Mesenchymal stem cell (in vitro differentiated cells and primary cell): ENCODE measurements around the gene RAB8B.

ENCODE experiments used
- DNase-seq: peaks from one replicate; pipeline ENCODE4 v3.0.0-alpha.2; 2013
- H2AFZ ChIP-seq: one replicate; pipeline ENCODE4 v1.6.1; 2013; ENCODE audit warnings: low read depth, mild to moderate bottlenecking, control low read depth, inconsistent platforms, low read length, moderate library complexity
- H2AK5ac ChIP-seq: 2 replicates; pipeline ENCODE4 v1.6.1; 2013; ENCODE audit warnings: low read length, moderate library complexity, mild to moderate bottlenecking, inconsistent platforms; ENCODE audit not compliant: severe bottlenecking
- H2BK120ac ChIP-seq: one replicate; pipeline ENCODE4 v1.6.1; 2013; ENCODE audit warnings: low read depth, mild to moderate bottlenecking, inconsistent platforms, low read length, moderate library complexity
- H2BK12ac ChIP-seq, 2 experiments: one replicate each; pipeline ENCODE4 v1.6.1; 2013; ENCODE audit warnings: inconsistent platforms in 2 of 2, low read length in 2 of 2, mild to moderate bottlenecking in 2 of 2, moderate library complexity in 2 of 2, control low read depth in 1 of 2
- H2BK15ac ChIP-seq: one replicate; pipeline ENCODE4 v1.6.1; 2013; ENCODE audit warnings: mild to moderate bottlenecking, low read depth, inconsistent platforms; ENCODE audit not compliant: poor library complexity, severe bottlenecking
- H2BK5ac ChIP-seq: 2 replicates; pipeline ENCODE4 v1.6.1; 2013; ENCODE audit warnings: low read depth, mild to moderate bottlenecking, low read length, control low read depth, inconsistent platforms; ENCODE audit not compliant: poor library complexity, severe bottlenecking
- H3K14ac ChIP-seq, 2 experiments: one replicate each; pipeline ENCODE4 v1.6.1; 2013; ENCODE audit warnings: inconsistent platforms in 2 of 2, low read length in 2 of 2, control low read depth in 1 of 2, mild to moderate bottlenecking in 1 of 2, moderate library complexity in 1 of 2
- H3K18ac ChIP-seq, 2 experiments: one replicate each; pipeline ENCODE4 v1.6.1; 2013; ENCODE audit warnings: inconsistent platforms in 2 of 2, low read length in 2 of 2, control low read depth in 1 of 2, low read depth in 1 of 2, mild to moderate bottlenecking in 1 of 2
- H3K23ac ChIP-seq, 2 experiments: one replicate each; pipeline ENCODE4 v1.6.1; 2013; ENCODE audit warnings: inconsistent platforms in 2 of 2, low read length in 2 of 2, mild to moderate bottlenecking in 2 of 2, moderate library complexity in 2 of 2, control low read depth in 1 of 2
- H3K27ac ChIP-seq: 2 replicates; pipeline ENCODE4 v1.5.1; 2013; ENCODE audit warnings: mild to moderate bottlenecking, moderate library complexity, low read length, control low read depth, inconsistent platforms; ENCODE audit not compliant: poor library complexity, severe bottlenecking
- H3K27me3 ChIP-seq, 2 experiments: 2 replicates each; pipeline versions ENCODE4 v1.6.1 to v1.7.0; 2013; ENCODE audit warnings: low read length in 2 of 2, mild to moderate bottlenecking in 2 of 2, moderate library complexity in 2 of 2, control low read depth in 1 of 2, inconsistent platforms in 1 of 2; ENCODE audit not compliant: control insufficient read depth in 1 of 2, insufficient read depth in 1 of 2
- H3K36me3 ChIP-seq, 2 experiments: 2 replicates each; pipeline versions ENCODE4 v1.6.1 to v1.7.0; 2013; ENCODE audit warnings: low read length in 2 of 2, control low read depth in 1 of 2, inconsistent platforms in 1 of 2, low read depth in 1 of 2, mild to moderate bottlenecking in 1 of 2; ENCODE audit not compliant: insufficient read depth in 2 of 2, control insufficient read depth in 1 of 2
- H3K4ac ChIP-seq, 2 experiments: one replicate each; pipeline ENCODE4 v1.6.1; 2013; ENCODE audit warnings: inconsistent platforms in 2 of 2, low read length in 2 of 2, mild to moderate bottlenecking in 2 of 2, moderate library complexity in 2 of 2, control low read depth in 1 of 2, low read depth in 1 of 2
- H3K4me1 ChIP-seq: 2 replicates; pipeline ENCODE4 v1.6.1; 2013; ENCODE audit warnings: low read depth, low read length, control low read depth; ENCODE audit not compliant: control insufficient read depth, insufficient read depth
- H3K4me2 ChIP-seq: 2 replicates; pipeline ENCODE4 v1.6.1; 2013; ENCODE audit warnings: low read length, mild to moderate bottlenecking, inconsistent platforms; ENCODE audit not compliant: poor library complexity, severe bottlenecking
- H3K4me3 ChIP-seq, 2 experiments: 2 replicates each; pipeline versions ENCODE4 v1.5.1 to v1.7.0; 2013; ENCODE audit warnings: low read length in 2 of 2, mild to moderate bottlenecking in 2 of 2, control low read depth in 1 of 2, low read depth in 1 of 2; ENCODE audit not compliant: insufficient read depth in 1 of 2
- H3K79me1 ChIP-seq: replicated peaks from 2 replicates; pipeline ENCODE4 v1.6.1; 2013; ENCODE audit warnings: mild to moderate bottlenecking, control low read depth, low read length, inconsistent platforms; ENCODE audit not compliant: poor library complexity, severe bottlenecking
- H3K9ac ChIP-seq: 2 replicates; pipeline ENCODE4 v1.7.0; 2013; ENCODE audit warnings: mild to moderate bottlenecking, low read length, moderate library complexity
- H3K9me3 ChIP-seq: 2 replicates; pipeline ENCODE4 v1.7.0; 2013; ENCODE audit warnings: mild to moderate bottlenecking, low read length; ENCODE audit not compliant: control insufficient read depth
- H4K8ac ChIP-seq: one replicate; pipeline ENCODE4 v1.6.1; 2013; ENCODE audit warnings: inconsistent platforms, mild to moderate bottlenecking, low read length, moderate library complexity
- H4K91ac ChIP-seq: one replicate; pipeline ENCODE4 v1.6.1; 2013; ENCODE audit warnings: mild to moderate bottlenecking, low read length, inconsistent platforms
- WGBS: methylation state at CpG from one replicate; pipeline ENCODE4 v1.1.7; 2013; ENCODE audit warnings: mixed read lengths; 5-methylcytosine and 5-hydroxymethylcytosine counted together

RAB8B gene

DNA sequence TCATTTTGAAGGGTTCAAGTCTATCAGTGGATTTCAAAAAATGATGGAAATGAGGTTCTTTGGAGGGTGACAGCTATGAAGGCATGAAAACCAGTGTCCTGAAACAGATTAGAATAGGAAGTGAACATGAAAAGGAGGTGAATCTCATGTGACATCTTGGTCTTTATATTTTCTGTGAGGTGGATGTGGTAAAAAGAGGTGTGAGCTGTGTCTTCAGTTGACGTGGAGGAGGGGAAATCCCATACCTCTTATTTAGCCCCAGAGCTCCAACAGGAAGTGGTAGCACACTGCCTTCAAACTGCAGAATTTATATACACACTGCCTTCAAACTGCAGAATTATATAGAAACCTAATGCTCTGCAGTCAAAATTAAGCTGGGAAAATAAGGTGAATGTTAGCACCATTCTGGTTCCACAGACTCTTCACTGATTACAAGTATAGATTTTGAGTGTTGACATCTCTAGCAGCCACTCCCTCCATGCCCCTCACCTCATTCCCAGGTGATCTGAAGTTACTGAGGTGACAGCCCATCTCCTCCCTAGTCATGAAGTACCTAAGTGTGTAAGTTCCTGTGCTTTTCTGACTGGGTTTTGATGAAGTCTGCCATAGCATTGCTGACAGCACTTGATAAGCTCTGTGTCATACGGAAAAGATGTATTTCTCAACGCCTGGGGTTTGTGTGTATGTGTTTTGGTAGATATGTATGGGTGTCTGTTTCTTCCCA lies 2.7 kb downstream of the RAB8B start:
- H3K4me3 ChIP-seq, result peak overlapping the region in 1 of 2 experiments; percentile 95
- no peak overlapping the region for H3K4ac ChIP-seq
- H4K91ac ChIP-seq, result no peak overlapping the region
- no peak overlapping the region for H2AK5ac ChIP-seq
- H3K9me3 ChIP-seq, result no peaks in the 10 kb centered on the region
- no peak overlapping the region for H3K27ac ChIP-seq
- no peaks in the 10 kb centered on the region for H3K36me3 ChIP-seq
- 80% methylated on average over 3 of the region's 3 CpGs for WGBS
- H3K79me1 ChIP-seq, result peaks cover 1% of the 10 kb centered on the region
- no peak overlapping the region for H2AFZ ChIP-seq
- no peak overlapping the region for H2BK120ac ChIP-seq
- no peak overlapping the region for H3K23ac ChIP-seq
- no peak overlapping the region for H2BK5ac ChIP-seq
- H2BK15ac ChIP-seq, result no peak overlapping the region
- H3K14ac ChIP-seq, result peak overlapping the region in 1 of 2 experiments; percentile 88
- no peaks in the 10 kb centered on the region for H3K27me3 ChIP-seq
- H3K18ac ChIP-seq, result peak overlapping the region in 1 of 2 experiments; percentile 38
- DNase-seq, result no peak
- H2BK12ac ChIP-seq, result peak overlapping the region in 1 of 2 experiments; percentile 42
- peak overlapping the region; percentile 91 for H3K9ac ChIP-seq
- H3K4me1 ChIP-seq, result peaks cover 2% of the 10 kb centered on the region
- no peak overlapping the region for H4K8ac ChIP-seq
- H3K4me2 ChIP-seq, result no peak overlapping the region

DNA sequence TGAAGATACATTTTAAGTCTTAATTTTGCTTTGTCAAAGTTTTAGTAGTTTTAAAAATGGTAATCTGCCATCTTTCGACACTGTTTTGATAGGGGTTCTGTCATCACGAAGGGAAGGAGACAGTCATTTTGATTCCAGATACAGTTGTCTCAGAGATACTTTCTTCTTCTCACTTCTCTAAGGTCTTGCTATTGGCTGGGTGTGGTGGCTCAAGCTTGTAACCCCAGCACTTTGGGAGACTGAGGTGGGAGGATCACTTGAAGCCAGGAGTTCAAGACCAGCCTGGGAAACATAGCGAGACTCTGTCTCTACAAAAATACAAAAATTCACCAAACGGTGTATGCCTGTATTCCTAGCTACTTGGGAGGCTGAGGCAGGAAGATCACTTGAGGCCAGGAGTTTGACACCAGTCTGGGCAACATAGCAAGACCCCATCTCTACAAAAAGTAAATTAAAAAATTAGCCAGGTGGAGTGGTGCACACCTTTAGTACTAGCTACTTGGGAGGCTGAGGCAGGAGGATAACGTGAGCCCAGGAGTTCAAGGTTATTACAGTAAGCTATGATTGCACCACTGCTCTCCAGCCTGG lies 3.3 kb downstream of the RAB8B start:
- Histone ChIP-seq H4K8ac (no peak overlapping the region), H2BK15ac (no peak overlapping the region), H2AFZ (no peak overlapping the region), H3K27me3 (no peaks in the 10 kb centered on the region), H3K23ac (no peak overlapping the region), H3K4me3 (no peak overlapping the region), H2BK120ac (peak overlapping the region; percentile 27), H3K9me3 (no peaks in the 10 kb centered on the region), H3K4me1 (peaks cover 2% of the 10 kb centered on the region), H3K79me1 (peaks cover 3% of the 10 kb centered on the region), H3K4me2 (no peak overlapping the region), H3K4ac (no peak overlapping the region), H3K18ac (no peak overlapping the region), H3K14ac (no peak overlapping the region), H4K91ac (no peak overlapping the region), H2BK5ac (no peak overlapping the region), H3K36me3 (no peaks in the 10 kb centered on the region), H3K27ac (no peak overlapping the region), H2AK5ac (no peak overlapping the region), H2BK12ac (no peak overlapping the region), H3K9ac (no peak overlapping the region)
- no peak for DNase-seq
- 100% methylated on average over 3 of the region's 5 CpGs for WGBS

DNA sequence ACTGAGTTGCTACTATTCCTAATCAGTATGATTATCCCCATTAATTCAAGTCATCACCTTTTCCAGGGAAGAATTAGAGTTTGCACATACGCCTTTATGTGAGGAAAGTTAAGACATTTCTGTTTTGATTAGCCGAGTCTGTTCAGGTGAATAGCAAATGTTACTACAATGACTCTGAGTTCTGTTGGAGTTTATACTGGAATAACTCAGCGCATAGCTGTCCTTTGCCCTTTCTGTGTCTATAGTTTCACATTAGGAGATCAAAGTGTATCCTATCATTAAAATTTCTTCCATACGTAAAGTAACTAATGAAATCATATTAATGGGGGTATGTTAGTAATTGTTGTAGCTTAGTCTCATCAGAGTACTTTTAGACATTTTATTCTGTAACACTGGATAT lies 4.9 kb downstream of the RAB8B start:
- Histone ChIP-seq H3K36me3 (no peaks in the 10 kb centered on the region), H2BK120ac (no peak overlapping the region), H3K27ac (no peak overlapping the region), H2BK5ac (no peak overlapping the region), H2AFZ (no peak overlapping the region), H3K4me1 (peaks cover 2% of the 10 kb centered on the region), H2BK12ac (no peak overlapping the region), H3K4me2 (no peak overlapping the region), H3K9me3 (no peaks in the 10 kb centered on the region), H3K4me3 (peak overlapping the region in 1 of 2 experiments; percentile 27), H3K27me3 (no peaks in the 10 kb centered on the region), H4K91ac (no peak overlapping the region), H2BK15ac (no peak overlapping the region), H2AK5ac (no peak overlapping the region), H3K9ac (peak overlapping the region; percentile 24), H3K18ac (no peak overlapping the region), H3K4ac (no peak overlapping the region), H3K14ac (no peak overlapping the region), H4K8ac (no peak overlapping the region), H3K79me1 (peaks cover 3% of the 10 kb centered on the region), H3K23ac (no peak overlapping the region)
- WGBS, result 68% methylated on average over 2 of the region's 4 CpGs
- DNase-seq, result no peak

DNA sequence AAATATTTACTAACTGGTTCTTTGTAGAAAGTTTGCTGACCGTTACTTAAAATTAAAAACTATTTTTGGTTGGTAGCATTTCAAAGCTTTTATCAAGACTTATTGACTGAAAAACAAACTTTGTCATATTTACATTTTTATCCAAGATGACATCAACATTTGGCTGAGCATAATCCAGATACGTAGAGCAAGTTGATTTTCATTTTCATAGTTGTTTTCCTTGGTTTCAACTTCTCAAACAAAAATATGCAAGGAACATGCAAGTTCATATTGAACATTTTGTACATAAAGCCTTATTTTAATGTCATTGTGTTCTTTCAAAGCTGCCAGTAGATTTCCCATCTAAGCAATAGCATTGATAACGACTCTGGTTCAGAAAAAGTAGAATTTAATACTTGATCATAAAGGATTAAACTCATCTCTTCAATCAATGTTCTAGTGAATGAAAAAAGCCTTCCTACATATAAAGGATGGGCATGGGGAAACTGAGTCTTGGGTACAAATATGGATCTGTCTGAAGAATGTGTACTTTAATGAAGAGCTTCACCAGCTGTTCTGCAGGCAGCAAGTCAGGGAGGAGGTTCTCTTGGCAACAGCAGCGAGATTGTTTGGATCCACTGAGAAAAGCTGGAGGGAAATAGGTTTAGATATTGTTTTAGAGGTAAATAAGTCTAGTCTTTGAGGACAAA lies 5.6 kb downstream of the RAB8B start:
- no peak overlapping the region for H3K4me2 ChIP-seq
- no peak overlapping the region for H2AK5ac ChIP-seq
- WGBS, result 100% methylated on average over 2 of the region's 4 CpGs
- no peak overlapping the region for H3K27ac ChIP-seq
- no peak overlapping the region for H3K18ac ChIP-seq
- H3K4me3 ChIP-seq, result peak overlapping the region in 1 of 2 experiments; percentile 45
- H3K4ac ChIP-seq, result no peak overlapping the region
- no peak overlapping the region for H2BK120ac ChIP-seq
- no peaks in the 10 kb centered on the region for H3K27me3 ChIP-seq
- no peak overlapping the region for H4K91ac ChIP-seq
- H3K23ac ChIP-seq, result no peak overlapping the region
- H2BK5ac ChIP-seq, result no peak overlapping the region
- no peak overlapping the region for H2BK15ac ChIP-seq
- no peaks in the 10 kb centered on the region for H3K36me3 ChIP-seq
- peak overlapping the region; percentile 24 for H3K9ac ChIP-seq
- no peak overlapping the region for H2AFZ ChIP-seq
- H4K8ac ChIP-seq, result no peak overlapping the region
- DNase-seq, result no peak
- peaks cover 5% of the 10 kb centered on the region for H3K79me1 ChIP-seq
- H3K4me1 ChIP-seq, result peaks cover 3% of the 10 kb centered on the region
- H3K9me3 ChIP-seq, result no peaks in the 10 kb centered on the region
- H2BK12ac ChIP-seq, result no peak overlapping the region
- H3K14ac ChIP-seq, result no peak overlapping the region
